ENCODE data around the gene ATP6AP1.

GRCh38 chrX:154470914-154471568, 42.6 kb downstream of the ATP6AP1 start:
- TF ChIP-seq TERF1 (CRISPR knock-in tag; IDR thresholded peaks at IDR 0.05) (no peak), ESRRA (CRISPR knock-in tag; IDR thresholded peaks at IDR 0.05; ENCODE audit: low read depth) (no peak), KLF6 (CRISPR knock-in tag; IDR thresholded peaks at IDR 0.05) (no peak), ZNF678 (CRISPR knock-in tag; IDR thresholded peaks at IDR 0.05) (no peak), TAF15 (IDR thresholded peaks at IDR 0.05; ENCODE audit: low read depth, low read length, poor library complexity, severe bottlenecking) (no peak), TOE1 (CRISPR knock-in tag; IDR thresholded peaks at IDR 0.05) (no peak)
